GM18870 (cell line): ENCODE results near the gene HYAL4.
"Not testable (repeated sequence)": the region's sequence is repeated elsewhere in the genome, so short reads cannot be mapped to it uniquely, and the experiment has no call there.

Source experiments
- ATAC-seq: cut with Tn5 transposase; IDR thresholded peaks from one replicate; pipeline ENCODE4 v1.9.1; 2021; ENCODE audit warnings: moderate library complexity; ENCODE audit not compliant: unreplicated experiment

Gene HYAL4

GRCh38 chr7:123894753-123895152 lies 49.8 kb downstream of the HYAL4 start:
- ATAC-seq, result not testable (repeated sequence)

- no peak for ATAC-seq
Observed at GRCh38 chr7:123901101-123901500, 56.1 kb downstream of the HYAL4 start.

- ATAC-seq, result no peak
Observed at GRCh38 chr7:123905714-123906113, 60.7 kb downstream of the HYAL4 start.

GRCh38 chr7:123916240-123916724 lies 71.3 kb downstream of the HYAL4 start:
- ATAC-seq, result no peak

GRCh38 chr7:123917878-123918277 lies 72.9 kb downstream of the HYAL4 start:
- ATAC-seq, result no peak

GRCh38 chr7:123918309-123918708 lies 73.3 kb downstream of the HYAL4 start:
- ATAC-seq, result no peak

GRCh38 chr7:123923599-123923998 lies 78.6 kb downstream of the HYAL4 start:
- no peak for ATAC-seq

GRCh38 chr7:123924941-123925340 lies 80.0 kb downstream of the HYAL4 start, which contains the start of gene SPAM1:
Gene SPAM1, plus strand, starts transcription at chr7:123925241. Its CDS starts 28,330 bp downstream, at chr7:123953571.
- no peak for ATAC-seq
